Measurements from ENCODE around the gene FNBP1L. TPM values are rescaled to one million over a fixed set of nuclear protein-coding genes. Genes with fewer than 3 reads are reported as not detected.

The FNBP1L gene
- polyA plus RNA-seq, 1 experiment, result 5.5 TPM

- no peak for DNase-seq (ENCODE audit: low read depth)
- POLR2A ChIA-PET, result no interaction called here
- Histone ChIP-seq H3K4me3 (ENCODE audit: low read depth, low read length) (no peak overlapping the region), H3K27me3 (ENCODE audit: control insufficient read depth, insufficient read depth, low read length) (no peaks in the 10 kb centered on the region), H3K36me3 (ENCODE audit: control insufficient read depth, insufficient read depth, low read length) (peaks cover 24% of the 10 kb centered on the region)
- no peak for TF ChIP-seq CTCF (IDR thresholded peaks at IDR 0.05; ENCODE audit: insufficient read depth, low read depth, low read length)
- CTCF ChIA-PET, result no interaction called here
These were observed 123.8 kb downstream of the FNBP1L start for GRCh38 chr1:93571623-93572310.

- DNase-seq (ENCODE audit: low read depth), result no peak
- POLR2A ChIA-PET, result no interaction called here
- Histone ChIP-seq H3K36me3 (ENCODE audit: control insufficient read depth, insufficient read depth, low read length) (peaks cover 26% of the 10 kb centered on the region), H3K4me3 (ENCODE audit: low read depth, low read length) (no peak overlapping the region), H3K27me3 (ENCODE audit: control insufficient read depth, insufficient read depth, low read length) (no peaks in the 10 kb centered on the region)
- no peak for TF ChIP-seq CTCF (IDR thresholded peaks at IDR 0.05; ENCODE audit: insufficient read depth, low read depth, low read length)
- CTCF ChIA-PET, result interaction anchor here (0.5 to 0.7 kb wide), 3 partner anchors 19 to 465 kb away, joined by 3 to 4 read pairs (median 3); no protein-coding TSS in a partner anchor
These were observed 126.1 kb downstream of the FNBP1L start for GRCh38 chr1:93573940-93574469.

GRCh38 chr1:93574511-93574910 lies 126.6 kb downstream of the FNBP1L start:
- no peak for TF ChIP-seq CTCF (IDR thresholded peaks at IDR 0.05; ENCODE audit: insufficient read depth, low read depth, low read length)
- no peak overlapping the region for H3K4me3 ChIP-seq (ENCODE audit: low read depth, low read length)
- H3K27me3 ChIP-seq (ENCODE audit: control insufficient read depth, insufficient read depth, low read length), result no peaks in the 10 kb centered on the region
- CTCF ChIA-PET, result interaction anchor here (0.5 to 1.0 kb wide), 2 partner anchors 7 to 466 kb away, joined by 3 to 4 read pairs; no protein-coding TSS in a partner anchor
- DNase-seq (ENCODE audit: low read depth), result no peak
- POLR2A ChIA-PET, result no interaction called here
- H3K36me3 ChIP-seq (ENCODE audit: control insufficient read depth, insufficient read depth, low read length), result peaks cover 25% of the 10 kb centered on the region

- ChIA-PET POLR2A (no interaction called here), CTCF (interaction anchor here (1.0 kb wide), 1 partner anchor 8 kb away, joined by 3 read pairs; no protein-coding TSS in a partner anchor)
- no peak for DNase-seq (ENCODE audit: low read depth)
- peaks cover 24% of the 10 kb centered on the region for H3K36me3 ChIP-seq (ENCODE audit: control insufficient read depth, insufficient read depth, low read length)
- no peak overlapping the region for H3K4me3 ChIP-seq (ENCODE audit: low read depth, low read length)
- no peak for TF ChIP-seq CTCF (IDR thresholded peaks at IDR 0.05; ENCODE audit: insufficient read depth, low read depth, low read length)
- no peaks in the 10 kb centered on the region for H3K27me3 ChIP-seq (ENCODE audit: control insufficient read depth, insufficient read depth, low read length)
These were observed 127.1 kb downstream of the FNBP1L start for GRCh38 chr1:93574991-93575390.

GRCh38 chr1:93575621-93576284 lies 127.8 kb downstream of the FNBP1L start:
- H3K36me3 ChIP-seq (ENCODE audit: control insufficient read depth, insufficient read depth, low read length), result peaks cover 22% of the 10 kb centered on the region
- DNase-seq (ENCODE audit: low read depth), result no peak
- H3K4me3 ChIP-seq (ENCODE audit: low read depth, low read length), result no peak overlapping the region
- no peak for TF ChIP-seq CTCF (IDR thresholded peaks at IDR 0.05; ENCODE audit: insufficient read depth, low read depth, low read length)
- no peaks in the 10 kb centered on the region for H3K27me3 ChIP-seq (ENCODE audit: control insufficient read depth, insufficient read depth, low read length)
- POLR2A ChIA-PET, result no interaction called here
- CTCF ChIA-PET, result interaction anchor here (0.6 to 1.9 kb wide), 5 partner anchors 8 to 268 kb away, joined by 3 to 5 read pairs (median 3); no protein-coding TSS in a partner anchor

Data from BJ (cell line).